ENCODE data around the gene ME3. TPM values are rescaled to one million over a fixed set of nuclear protein-coding genes. Genes with fewer than 3 reads are reported as not detected.
"Not testable (repeated sequence)": the region's sequence is repeated elsewhere in the genome, so short reads cannot be mapped to it uniquely, and the experiment has no call there.

The ME3 gene
- total RNA-seq, 1 donor from 2014 or later: 9.7 TPM

GRCh38 chr11:86553265-86553664 is 119.2 kb downstream of the ME3 start:
- no peak overlapping the region for H3K27ac Mint-ChIP-seq
- TF ChIP-seq CTCF (conservative IDR thresholded peaks at IDR 0.05): no peak
- H3K4me3 Mint-ChIP-seq: no peak overlapping the region
- H3K9me3 Mint-ChIP-seq: peaks cover 4% of the 10 kb centered on the region
- no peaks in the 10 kb centered on the region for H3K27me3 Mint-ChIP-seq
- no peak for DNase-seq (ENCODE audit: extremely low spot score, unreplicated experiment)
- peaks cover 9% of the 10 kb centered on the region for H3K4me1 Mint-ChIP-seq (ENCODE audit: unreplicated experiment)
- H3K36me3 Mint-ChIP-seq: no peaks in the 10 kb centered on the region

- Mint-ChIP-seq H3K4me1 (ENCODE audit: unreplicated experiment) (peaks cover 16% of the 10 kb centered on the region), H3K9me3 (peaks cover 4% of the 10 kb centered on the region), H3K4me3 (no peak overlapping the region), H3K27me3 (no peaks in the 10 kb centered on the region), H3K27ac (peak overlapping the region; percentile 7), H3K36me3 (no peaks in the 10 kb centered on the region)
- DNase-seq (ENCODE audit: extremely low spot score, unreplicated experiment): no peak
- no peak for TF ChIP-seq CTCF (conservative IDR thresholded peaks at IDR 0.05)
Observed at GRCh38 chr11:86551288-86552092, 120.9 kb downstream of the ME3 start.

- no peak overlapping the region for H3K4me3 Mint-ChIP-seq
- H3K36me3 Mint-ChIP-seq: no peaks in the 10 kb centered on the region
- no peak for TF ChIP-seq CTCF (conservative IDR thresholded peaks at IDR 0.05)
- H3K9me3 Mint-ChIP-seq: peaks cover 4% of the 10 kb centered on the region
- peak overlapping the region; percentile 50 for H3K27ac Mint-ChIP-seq
- peaks cover 16% of the 10 kb centered on the region for H3K4me1 Mint-ChIP-seq (ENCODE audit: unreplicated experiment)
- H3K27me3 Mint-ChIP-seq: no peaks in the 10 kb centered on the region
- no peak for DNase-seq (ENCODE audit: extremely low spot score, unreplicated experiment)
Observed at GRCh38 chr11:86550757-86551156, 121.7 kb downstream of the ME3 start.

GRCh38 chr11:86548271-86548917 is 124.0 kb downstream of the ME3 start:
- Mint-ChIP-seq H3K4me3 (no peak overlapping the region), H3K27me3 (no peaks in the 10 kb centered on the region), H3K27ac (no peak overlapping the region), H3K36me3 (no peaks in the 10 kb centered on the region), H3K4me1 (ENCODE audit: unreplicated experiment) (peaks cover 16% of the 10 kb centered on the region), H3K9me3 (peaks cover 4% of the 10 kb centered on the region)
- no peak for TF ChIP-seq CTCF (conservative IDR thresholded peaks at IDR 0.05)
- DNase-seq (ENCODE audit: extremely low spot score, unreplicated experiment): no peak

- peaks cover 4% of the 10 kb centered on the region for H3K9me3 Mint-ChIP-seq
- H3K27ac Mint-ChIP-seq: no peak overlapping the region
- peaks cover 16% of the 10 kb centered on the region for H3K4me1 Mint-ChIP-seq (ENCODE audit: unreplicated experiment)
- no peak overlapping the region for H3K4me3 Mint-ChIP-seq
- no peak for DNase-seq (ENCODE audit: extremely low spot score, unreplicated experiment)
- H3K27me3 Mint-ChIP-seq: no peaks in the 10 kb centered on the region
- H3K36me3 Mint-ChIP-seq: no peaks in the 10 kb centered on the region
- no peak for TF ChIP-seq CTCF (conservative IDR thresholded peaks at IDR 0.05)
Observed at GRCh38 chr11:86547727-86548126, 124.7 kb downstream of the ME3 start.

GRCh38 chr11:86541299-86541698 is 131.1 kb downstream of the ME3 start:
- H3K9me3 Mint-ChIP-seq; H3K4me1 Mint-ChIP-seq (ENCODE audit: unreplicated experiment); H3K4me3 Mint-ChIP-seq; H3K36me3 Mint-ChIP-seq; H3K27me3 Mint-ChIP-seq; DNase-seq (ENCODE audit: extremely low spot score, unreplicated experiment); H3K27ac Mint-ChIP-seq: not testable (repeated sequence)

All from type B pancreatic cell (in vitro differentiated cells).